Thyroid gland (tissue), 4 donors: ENCODE data around the gene MYO1E. TPM values are rescaled to one million over a fixed set of nuclear protein-coding genes. Genes with fewer than 3 reads are reported as not detected.
A peak's percentile ranks its signal among the peaks of the same experiment; 100 is the strongest.

Experiments
- DNase-seq, 2 donors: peaks; one replicate each; pipeline ENCODE4 v3.0.0-alpha.2; 2019
- H3K27ac ChIP-seq, 3 donors: fragments of 200-600 bp; sonication (generic); 1 replicate in 2 of 3; 2 replicates in 1 of 3; pipeline ENCODE4 v1.5.1; 2016 to 2019; ENCODE audit warnings: mild to moderate bottlenecking in 1 of 3, moderate library complexity in 1 of 3
- H3K27me3 ChIP-seq: fragments of 200-600 bp; sonication (generic); one replicate; pipeline ENCODE4 v1.5.1; 2019
- H3K36me3 ChIP-seq, 2 donors: fragments of 200-600 bp; sonication (generic); one replicate each; pipeline ENCODE4 v1.5.1; 2016 to 2019
- H3K4me1 ChIP-seq, 2 donors: fragments of 200-600 bp; sonication (generic); one replicate each; pipeline ENCODE4 v1.5.1; 2017 to 2019
- H3K4me3 ChIP-seq, 3 donors: fragments of 200-600 bp; sonication (generic); replicated peaks in 1 of 3; 1 replicate in 2 of 3; 2 replicates in 1 of 3; pipeline ENCODE4 v1.5.1; 2016; ENCODE audit warnings: mild to moderate bottlenecking in 1 of 3
- H3K9me3 ChIP-seq: fragments of 200-600 bp; sonication (generic); one replicate; pipeline ENCODE4 v1.5.1; 2017
- CTCF ChIP-seq, 6 experiments: fragments of 200-600 bp in 3 of 6; fragments of 450-650 bp in 3 of 6; sonication (generic) in 3 of 6; IDR thresholded peaks; one replicate each; pipeline ENCODE4 v1.5.1; 2016 to 2019; ENCODE audit warnings: antibody characterized with exemption in 6 of 6, mild to moderate bottlenecking in 2 of 6, inconsistent platforms in 1 of 6, moderate library complexity in 1 of 6
- POLR2A ChIP-seq, 2 donors: fragments of 450-650 bp; IDR thresholded peaks; one replicate each; pipeline ENCODE4 v1.6.1; 2017; ENCODE audit warnings: antibody characterized with exemption in 2 of 2, mild to moderate bottlenecking in 2 of 2, moderate library complexity in 1 of 2
- WGBS, 2 donors: methylation state at CpG; one replicate each; pipeline ENCODE4 v1.1.5; 2017; 5-methylcytosine and 5-hydroxymethylcytosine counted together
- intact Hi-C: fragments of 100-400 bp; cut with DNase I; formaldehyde crosslinking; loops from one replicate; pipeline ENCODE4 v1.15.1; 2023
- total RNA-seq, 4 donors: library from RNA; depleted of rRNA; stranded (reverse); fragments of >200 nt; gene quantifications; one replicate each; pipeline ENCODE4 v1.2.3, GENCODE V29; 2016

MYO1E gene
- total RNA-seq, 4 donors from 2014 or later = 19.5 to 56.6 (median 34.6) TPM

- WGBS, 2 donors = 58 to 60% methylated on average over 6 of the region's 6 CpGs
- intact Hi-C loops = no loop called here
- Histone ChIP-seq H3K36me3 (no peaks in the 10 kb centered on the region), H3K4me3 (no peak overlapping the region), H3K27me3 (no peaks in the 10 kb centered on the region), H3K9me3 (no peaks in the 10 kb centered on the region), H3K4me1 (peaks cover 24 to 43% of the 10 kb centered on the region in 2 donors), H3K27ac (peak overlapping the region; percentile 37 to 81 (median 69))
- DNase-seq = no peak
- TF ChIP-seq POLR2A (IDR thresholded peaks at IDR 0.05) (no peak), CTCF (IDR thresholded peaks at IDR 0.05) (no peak)
Observed at GRCh38 chr15:59296181-59296617, 76.5 kb downstream of the MYO1E start.

- H3K27ac ChIP-seq = peak overlapping the region; percentile 37 to 81 (median 69)
- WGBS, 2 donors = 29 to 30% methylated on average over 17 of the region's 17 CpGs
- no peaks in the 10 kb centered on the region for H3K27me3 ChIP-seq
- no peaks in the 10 kb centered on the region for H3K9me3 ChIP-seq
- intact Hi-C loops = no loop called here
- peak; percentile 31 to 34 for DNase-seq
- H3K4me1 ChIP-seq = peaks cover 21 to 46% of the 10 kb centered on the region in 2 donors
- TF ChIP-seq CTCF (IDR thresholded peaks at IDR 0.05) (no peak), POLR2A (IDR thresholded peaks at IDR 0.05) (no peak)
- no peaks in the 10 kb centered on the region for H3K36me3 ChIP-seq
- H3K4me3 ChIP-seq = no peak overlapping the region
Observed at GRCh38 chr15:59295261-59296001, 77.2 kb downstream of the MYO1E start.

GRCh38 chr15:59294574-59295260, 78.0 kb downstream of the MYO1E start:
- TF ChIP-seq CTCF (IDR thresholded peaks at IDR 0.05) (no peak), POLR2A (IDR thresholded peaks at IDR 0.05) (no peak)
- Histone ChIP-seq H3K36me3 (no peaks in the 10 kb centered on the region), H3K27ac (peak overlapping the region in 2 of 3 donors; percentile 69 to 81), H3K27me3 (no peaks in the 10 kb centered on the region), H3K4me3 (no peak overlapping the region), H3K4me1 (peaks cover 22 to 42% of the 10 kb centered on the region in 2 donors), H3K9me3 (no peaks in the 10 kb centered on the region)
- intact Hi-C loops = no loop called here
- no peak for DNase-seq
- 81 to 90% methylated on average over 3 of the region's 3 CpGs for WGBS, 2 donors

GRCh38 chr15:59292442-59293151, 80.1 kb downstream of the MYO1E start:
- Histone ChIP-seq H3K27me3 (no peaks in the 10 kb centered on the region), H3K4me3 (no peak overlapping the region), H3K36me3 (no peaks in the 10 kb centered on the region), H3K27ac (no peak overlapping the region), H3K9me3 (no peaks in the 10 kb centered on the region), H3K4me1 (peaks cover 22 to 36% of the 10 kb centered on the region in 2 donors)
- DNase-seq = no peak
- WGBS, 2 donors = 77 to 78% methylated on average over 8 of the region's 8 CpGs
- no peak for TF ChIP-seq CTCF (IDR thresholded peaks at IDR 0.05)
- TF ChIP-seq POLR2A (IDR thresholded peaks at IDR 0.05) = no peak
- intact Hi-C loops = no loop called here
